Activated CD4-positive, alpha-beta T cell treated with anti-CD3 and anti-CD28 coated beads for 48 hours (primary cell): Measurements from ENCODE around the gene FAM237A.

Source experiments
- DNase-seq: peaks from one replicate; pipeline ENCODE4 v3.0.0-alpha.2; 2020

The FAM237A gene

DNA sequence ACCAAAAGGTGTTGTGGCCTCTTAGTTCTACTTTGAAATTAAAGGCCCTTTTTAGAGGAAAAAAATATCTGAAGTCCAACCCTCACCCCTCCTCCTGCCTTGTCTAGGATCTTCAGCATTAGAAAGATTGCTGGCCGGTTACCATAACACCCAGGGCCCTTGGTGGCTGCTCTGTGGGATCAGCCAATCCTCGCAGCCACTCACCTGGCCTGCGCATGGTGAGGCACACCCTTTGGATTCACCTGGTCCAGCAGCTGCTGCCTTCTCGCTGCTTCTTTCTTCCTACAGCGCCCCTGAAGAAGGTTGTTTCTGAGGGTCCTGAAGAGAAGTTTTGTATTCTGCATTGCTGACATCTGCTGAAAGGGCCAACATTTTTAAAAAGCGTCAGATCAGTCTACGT is 50.7 kb downstream of the FAM237A start:
- no peak for DNase-seq

DNA sequence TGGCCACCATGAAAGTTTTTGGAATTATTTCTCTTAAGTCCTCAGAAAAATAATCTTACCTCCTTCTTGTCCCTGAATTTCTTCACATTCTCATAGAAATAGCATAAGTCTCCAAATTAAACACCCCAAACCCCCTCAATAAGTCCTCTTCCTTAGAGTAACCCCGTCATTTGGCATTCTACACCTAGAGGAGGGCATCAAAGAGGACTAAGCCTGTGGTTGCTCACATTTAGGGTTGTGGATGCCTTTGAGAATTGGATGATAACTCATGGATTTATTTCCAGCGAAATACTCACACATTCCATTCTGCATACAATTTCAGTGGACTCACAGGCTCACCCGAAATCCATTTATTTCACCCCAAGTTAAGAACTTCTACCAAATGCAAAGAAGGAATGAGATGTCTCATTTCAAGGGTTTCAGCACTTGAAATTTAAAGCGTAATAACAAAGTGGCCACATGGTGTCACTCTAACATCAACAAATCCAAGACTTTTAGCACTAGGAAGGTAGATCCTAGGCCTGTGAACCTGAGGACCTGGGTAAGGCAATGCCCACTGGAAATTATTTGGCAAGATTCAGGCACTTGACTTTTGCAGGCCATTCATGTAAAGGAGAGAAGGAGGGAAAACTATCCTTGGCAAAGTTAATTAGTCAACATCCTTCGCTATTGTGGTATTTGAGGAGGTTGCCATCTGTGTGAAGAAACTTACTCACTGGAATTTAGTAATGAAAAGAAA is 51.3 kb downstream of the FAM237A start:
- DNase-seq, result no peak

DNA sequence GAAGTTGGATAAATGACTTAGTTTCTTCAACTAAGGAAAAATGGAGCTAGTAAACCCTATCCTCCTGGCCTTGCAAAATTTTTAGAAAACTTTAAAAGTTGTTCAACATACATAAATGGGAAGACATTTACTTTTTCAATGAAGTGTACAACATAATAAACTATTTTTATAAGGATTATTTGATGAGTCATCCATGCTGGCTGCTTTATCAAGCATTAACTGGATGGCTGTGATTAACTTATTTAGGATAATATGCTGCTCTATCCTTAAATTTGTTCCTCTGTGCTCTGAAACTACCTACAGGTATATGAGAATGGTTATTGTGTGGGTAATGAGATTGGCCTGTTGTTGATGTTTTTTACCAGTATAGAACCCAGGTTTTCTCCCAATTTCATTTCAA is 54.6 kb downstream of the FAM237A start:
- no peak for DNase-seq

DNA sequence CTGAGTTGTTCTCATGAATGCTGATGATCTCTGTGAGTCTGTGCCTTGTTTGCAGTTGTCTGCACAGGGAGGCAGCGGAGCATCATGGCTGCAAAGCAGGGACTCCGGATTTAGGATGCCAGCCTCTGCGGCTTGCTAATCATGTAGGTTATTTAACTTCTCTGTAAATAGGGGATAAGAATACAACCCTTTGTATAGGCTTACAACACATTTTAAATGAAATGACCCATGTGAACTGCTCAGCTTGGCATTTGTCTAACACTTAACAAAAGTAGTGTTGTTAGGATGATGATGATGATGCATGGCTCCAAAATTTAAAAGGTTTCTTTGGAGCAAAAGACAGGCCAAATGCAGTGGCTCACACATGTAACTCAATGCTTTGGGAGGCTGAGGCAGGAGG is 56.5 kb downstream of the FAM237A start:
- no peak for DNase-seq
